CD4-positive, alpha-beta T cell treated with Interleukin-21 for 1 hour (primary cell): ENCODE data around the gene NT5C1A.

Experiments
- DNase-seq: peaks from one replicate; pipeline ENCODE4 v3.0.0-alpha.2; 2020

The NT5C1A gene

DNA sequence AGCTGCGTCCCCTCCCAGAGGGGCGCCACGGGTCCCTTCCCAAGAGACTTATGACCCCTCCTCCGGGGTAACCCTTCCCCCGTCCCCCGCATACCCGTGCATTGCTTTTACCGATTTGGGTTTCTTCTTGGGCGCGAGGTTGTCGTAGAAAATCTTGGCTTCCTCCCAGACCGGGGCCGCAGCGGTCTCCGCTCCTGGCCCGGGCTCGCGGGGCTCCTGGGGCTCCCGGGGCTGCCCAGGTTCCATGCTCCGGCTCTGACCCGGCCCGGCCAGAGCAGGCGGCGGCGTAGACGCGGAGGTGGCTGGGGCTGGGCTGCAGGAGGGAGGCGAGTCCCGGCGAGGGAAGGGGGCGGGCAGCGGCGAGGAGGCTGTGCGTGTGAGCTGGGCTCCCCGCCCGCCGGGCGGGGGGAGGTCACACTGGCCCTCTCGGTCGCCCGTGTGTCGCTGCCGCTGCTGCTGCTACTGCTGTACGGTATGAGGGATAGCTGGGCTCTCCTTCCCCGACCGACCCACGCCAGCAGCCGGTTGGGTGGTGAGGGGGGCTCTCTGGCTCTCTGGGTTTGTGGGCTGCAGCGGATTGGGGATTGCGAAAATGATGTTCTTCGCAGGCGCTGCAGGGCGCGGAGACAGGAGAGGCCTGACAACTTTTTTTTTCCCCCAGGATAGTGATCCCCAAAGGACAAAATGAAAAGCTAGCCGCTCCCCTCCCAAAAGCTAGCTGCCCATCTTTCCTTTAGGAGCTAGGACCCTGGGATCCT lies at the start of gene NT5C1A:
NT5C1A (minus strand) TSS at position 315 of the 758 bp plus-strand sequence; CDS start at position 246, 69 bp downstream.
- DNase-seq: no peak

- no peak for DNase-seq
Measured at GRCh38 chr1:39721664-39722063, 49.8 kb upstream of the NT5C1A start.

GRCh38 chr1:39720094-39720999 lies 48.4 kb upstream of the NT5C1A start:
- DNase-seq: peak; percentile 80

DNA sequence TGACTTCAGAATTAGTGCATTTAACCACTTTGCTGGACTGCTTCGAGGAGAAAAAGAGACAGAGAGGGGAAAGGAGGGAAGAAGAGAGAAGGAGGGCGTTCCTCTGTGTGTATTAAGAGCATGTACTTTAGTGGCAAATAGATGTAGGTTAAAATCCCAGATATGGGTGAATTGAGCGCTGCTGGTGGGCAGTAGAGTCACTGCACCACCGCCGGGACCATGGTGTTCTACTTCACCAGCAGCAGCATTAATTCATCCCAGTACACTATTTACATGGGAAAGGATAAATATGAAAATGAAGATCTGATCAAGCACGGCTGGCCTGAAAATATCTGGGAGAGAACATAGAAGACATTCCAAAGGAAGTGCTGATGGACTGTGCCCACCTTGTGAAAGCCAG lies 45.9 kb upstream of the NT5C1A start:
- DNase-seq: no peak

GRCh38 chr1:39713557-39713956 lies 41.6 kb upstream of the NT5C1A start:
- no peak for DNase-seq

DNA sequence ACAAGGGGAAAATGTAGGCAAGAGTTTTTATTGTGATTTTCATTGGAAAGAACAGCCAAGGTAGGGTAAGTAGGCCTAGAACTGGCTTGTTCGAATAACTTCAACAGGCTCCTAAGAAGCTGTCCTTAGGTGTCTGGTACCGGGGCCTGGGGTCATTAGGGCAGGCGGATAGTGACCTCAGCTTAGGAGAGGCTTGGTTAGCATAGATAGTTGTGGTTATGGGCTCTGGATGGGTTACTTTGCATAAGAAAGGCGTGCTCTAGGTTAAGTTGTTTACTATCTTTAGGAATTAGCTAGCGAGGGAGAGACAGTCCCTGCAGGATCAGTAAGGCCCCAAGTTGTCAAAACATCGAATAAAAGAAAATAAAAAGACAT lies 40.0 kb upstream of the NT5C1A start:
- no peak for DNase-seq

GRCh38 chr1:39711104-39711965 lies 39.4 kb upstream of the NT5C1A start:
- no peak for DNase-seq

- DNase-seq: no peak
Measured at GRCh38 chr1:39707506-39707905, 35.6 kb upstream of the NT5C1A start.

DNA sequence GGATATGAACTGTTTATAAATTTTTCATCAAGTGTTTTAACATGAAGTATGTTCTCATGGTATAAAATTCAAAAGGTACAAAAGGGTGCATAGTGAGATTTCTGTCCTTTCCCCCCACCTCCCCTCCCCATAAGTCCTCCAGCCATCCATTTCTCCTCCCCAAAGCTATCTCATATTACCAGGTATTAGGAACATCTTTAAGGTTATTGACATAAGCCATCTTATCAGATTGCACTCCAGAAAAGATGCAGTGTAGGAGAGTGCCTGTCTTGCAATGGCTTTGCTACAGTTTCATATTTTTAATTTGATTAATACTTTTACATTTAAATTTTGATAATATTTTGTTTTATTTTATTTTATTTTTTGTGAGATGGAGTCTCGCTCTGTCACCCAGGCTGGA lies 32.9 kb upstream of the NT5C1A start:
- no peak for DNase-seq

DNA sequence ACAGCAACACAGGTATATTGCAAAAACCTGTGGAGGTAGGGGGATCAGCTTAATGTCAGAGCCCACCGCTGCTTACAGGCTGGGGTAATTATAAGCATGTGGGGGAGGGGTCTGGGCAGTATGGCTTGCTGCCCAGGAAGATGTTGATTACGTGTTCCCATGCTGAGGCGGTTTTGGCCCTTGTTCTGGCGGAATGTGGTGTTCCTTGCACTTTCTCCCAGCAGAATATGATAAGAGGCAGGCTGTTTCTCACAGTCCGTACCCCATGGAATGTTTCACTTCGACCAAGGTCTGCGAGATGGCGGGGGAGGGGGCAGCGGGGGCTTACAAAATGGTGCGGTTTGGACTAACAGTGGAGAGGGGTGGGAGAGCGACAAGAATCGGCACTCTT lies 29.1 kb upstream of the NT5C1A start:
- no peak for DNase-seq

GRCh38 chr1:39700348-39700747 lies 28.4 kb upstream of the NT5C1A start:
- DNase-seq: no peak

- DNase-seq: no peak
Measured at GRCh38 chr1:39699419-39699818, 27.5 kb upstream of the NT5C1A start.

GRCh38 chr1:39698568-39698967 lies 26.7 kb upstream of the NT5C1A start:
- DNase-seq: no peak

- DNase-seq: no peak
Measured at GRCh38 chr1:39696448-39696847, 24.5 kb upstream of the NT5C1A start.

- DNase-seq: no peak
Measured at GRCh38 chr1:39695016-39695415, 23.1 kb upstream of the NT5C1A start.

DNA sequence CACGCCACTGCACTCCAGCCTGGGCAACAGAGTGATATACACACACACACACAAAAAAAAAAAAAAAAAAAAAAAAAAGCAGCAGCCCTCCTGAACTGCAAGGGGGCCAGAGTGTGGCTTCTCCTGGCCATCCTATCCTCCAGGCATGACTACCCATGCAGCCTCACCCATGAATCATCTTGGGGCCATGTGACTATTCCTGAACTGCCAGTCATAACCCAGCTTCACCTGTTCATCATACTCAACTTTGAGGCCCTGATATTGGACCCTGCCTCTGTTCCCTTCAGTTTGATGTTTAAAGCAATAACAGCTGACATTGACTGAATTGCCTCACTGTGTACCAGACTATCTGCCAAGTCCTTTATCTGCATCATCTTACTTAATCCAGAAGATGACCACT lies 22.1 kb upstream of the NT5C1A start:
- no peak for DNase-seq

DNA sequence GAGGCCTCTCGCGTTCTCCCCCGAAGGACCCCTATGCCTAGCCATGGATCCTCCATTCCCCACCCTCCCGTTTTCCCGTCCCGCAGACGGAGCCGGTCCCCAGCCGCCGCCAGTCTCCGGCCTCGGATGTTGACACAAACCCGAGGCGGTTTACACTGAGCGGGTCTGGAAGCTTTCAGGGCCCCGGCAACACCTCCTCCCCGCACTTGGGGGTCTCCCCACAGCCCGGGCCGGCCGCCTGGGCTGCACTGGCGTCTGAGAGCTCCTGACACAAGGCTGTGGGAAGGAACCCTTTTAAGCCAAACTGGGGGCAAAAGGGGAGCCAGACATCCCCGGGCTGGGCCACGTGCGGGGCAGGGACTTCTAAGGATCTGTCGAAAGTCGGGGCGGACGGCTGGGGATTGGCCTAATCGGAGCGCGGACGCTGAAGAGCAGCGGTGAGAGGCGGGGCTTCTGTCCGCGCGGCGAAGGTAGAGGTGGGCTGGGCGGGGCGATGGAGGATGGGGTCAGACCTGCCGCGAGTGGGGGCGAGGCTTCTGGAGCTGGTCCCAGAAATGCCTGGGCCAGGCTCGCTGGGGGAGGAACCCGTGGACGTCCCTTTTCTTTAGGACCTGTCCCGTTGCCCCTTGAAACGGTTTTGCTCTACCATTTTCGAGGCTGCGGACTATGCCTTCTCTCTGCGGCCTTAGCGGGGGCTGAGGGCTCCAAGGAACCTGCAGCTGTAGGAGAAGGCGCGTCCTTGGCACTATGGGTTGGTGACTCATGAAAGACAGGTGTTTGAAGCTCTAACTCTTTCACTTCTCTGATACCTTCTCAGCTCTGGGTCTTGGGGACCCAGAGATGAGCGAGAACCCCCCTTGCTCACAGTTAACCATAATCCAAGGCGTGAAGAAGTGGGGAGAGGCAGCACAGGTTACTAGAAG lies 20.5 kb upstream of the NT5C1A start:
- DNase-seq: peak; percentile 52

GRCh38 chr1:39691383-39692151 lies 19.7 kb upstream of the NT5C1A start, which contains the start of gene HPCAL4:
Gene HPCAL4 (minus strand): TSS chr1:39691433. CDS start chr1:39684603, 6,830 bp downstream.
- peak; percentile 95 for DNase-seq

GRCh38 chr1:39690794-39691382 lies 19.0 kb upstream of the NT5C1A start:
- no peak for DNase-seq

DNA sequence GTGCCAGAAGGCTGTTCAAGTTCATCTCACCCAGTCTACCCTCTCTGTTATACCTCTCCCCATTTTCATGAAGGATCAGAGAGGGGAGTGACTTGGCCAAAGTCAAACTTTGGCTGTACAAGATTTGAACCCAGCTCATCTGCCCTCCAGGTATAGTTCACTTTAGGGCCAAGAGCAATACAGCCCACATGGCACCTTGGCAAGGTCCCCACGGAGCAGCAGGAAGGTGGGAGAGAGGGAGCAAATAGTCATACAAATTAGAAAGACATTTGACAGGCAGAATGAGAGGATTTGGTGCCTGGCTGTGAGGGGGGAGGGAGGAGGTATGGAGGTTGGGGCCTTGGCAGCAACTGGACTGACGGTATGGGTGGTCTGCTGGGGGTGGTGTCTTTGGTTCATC lies 18.3 kb upstream of the NT5C1A start:
- no peak for DNase-seq

DNA sequence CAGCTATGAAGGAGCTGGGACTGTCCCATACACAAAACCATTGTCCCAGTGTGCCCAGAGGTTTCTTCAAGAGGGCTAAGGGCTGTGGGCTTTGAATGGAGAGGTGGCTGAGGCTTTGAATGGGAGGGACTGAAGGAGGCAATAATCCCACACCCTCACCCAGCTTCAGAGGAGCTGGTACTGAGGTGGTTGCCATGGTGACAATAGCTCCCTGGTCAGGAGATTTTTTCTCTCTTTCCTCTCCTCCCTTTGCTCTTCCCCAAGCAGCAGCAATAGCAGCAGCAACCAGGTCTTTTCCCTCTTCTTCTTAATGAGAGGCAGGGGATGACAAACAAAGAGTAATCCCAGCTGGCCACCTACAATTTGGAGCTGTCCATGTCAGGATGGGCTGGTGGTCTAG lies 17.7 kb upstream of the NT5C1A start:
- DNase-seq: no peak
